HUES48 (cell line): Measurements from ENCODE around the gene KRT17.

Experiments used
- H3K27ac ChIP-seq: one replicate; pipeline ENCODE4 v1.7.0; 2013; ENCODE audit warnings: low read depth, low read length, inconsistent platforms
- H3K27me3 ChIP-seq: 2 replicates; pipeline ENCODE4 v1.6.1; 2013; ENCODE audit warnings: mild to moderate bottlenecking, low read length; ENCODE audit not compliant: control insufficient read depth, insufficient read depth
- H3K36me3 ChIP-seq: 2 replicates; pipeline ENCODE4 v1.6.1; 2013; ENCODE audit warnings: low read length; ENCODE audit not compliant: control insufficient read depth, insufficient read depth
- H3K4me1 ChIP-seq: 2 replicates; pipeline ENCODE4 v1.6.1; 2013; ENCODE audit warnings: mild to moderate bottlenecking, low read length; ENCODE audit not compliant: control insufficient read depth, insufficient read depth
- H3K4me3 ChIP-seq: 2 replicates; pipeline ENCODE4 v1.5.1; 2013; ENCODE audit warnings: mild to moderate bottlenecking, low read depth, low read length
- H3K9ac ChIP-seq: 2 replicates; pipeline ENCODE4 v1.6.1; 2013; ENCODE audit warnings: mild to moderate bottlenecking, low read depth, low read length, moderate library complexity
- H3K9me3 ChIP-seq: 2 replicates; pipeline ENCODE4 v1.6.1; 2013; ENCODE audit warnings: low read length; ENCODE audit not compliant: control insufficient read depth, insufficient read depth

Gene KRT17

DNA sequence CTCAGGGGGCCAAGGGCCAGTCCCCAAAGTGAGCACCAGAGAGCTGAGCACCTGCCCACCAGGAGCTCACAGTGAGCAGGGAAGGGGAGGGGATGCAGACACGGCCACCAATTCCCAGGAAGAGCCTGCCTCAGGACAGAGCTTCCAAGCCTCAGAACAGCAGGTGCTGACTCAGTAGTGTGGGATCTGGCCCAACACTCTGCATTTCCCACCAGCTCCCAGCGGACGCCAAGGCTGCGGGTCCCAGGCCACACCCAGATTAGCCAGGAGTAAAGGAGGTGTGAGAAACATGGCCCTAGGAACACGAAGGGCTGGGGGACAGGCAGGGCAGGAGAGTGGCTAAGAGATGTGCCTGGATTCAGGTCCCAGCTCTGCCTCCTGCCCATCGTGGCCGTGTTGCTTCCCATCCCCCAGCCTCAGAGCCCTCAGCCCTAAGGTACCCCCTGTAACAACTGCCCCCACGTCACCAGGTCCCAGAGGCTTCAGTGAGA is 35.9 kb upstream of the KRT17 start:
- Histone ChIP-seq H3K4me1 (peaks cover 9% of the 10 kb centered on the region; the same call in 1 of the 2 replicates), H3K9me3 (no peaks in the 10 kb centered on the region), H3K9ac (no peak overlapping the region), H3K4me3 (no peak overlapping the region), H3K27ac (no peak overlapping the region), H3K27me3 (peaks cover 10% of the 10 kb centered on the region), H3K36me3 (no peaks in the 10 kb centered on the region)

DNA sequence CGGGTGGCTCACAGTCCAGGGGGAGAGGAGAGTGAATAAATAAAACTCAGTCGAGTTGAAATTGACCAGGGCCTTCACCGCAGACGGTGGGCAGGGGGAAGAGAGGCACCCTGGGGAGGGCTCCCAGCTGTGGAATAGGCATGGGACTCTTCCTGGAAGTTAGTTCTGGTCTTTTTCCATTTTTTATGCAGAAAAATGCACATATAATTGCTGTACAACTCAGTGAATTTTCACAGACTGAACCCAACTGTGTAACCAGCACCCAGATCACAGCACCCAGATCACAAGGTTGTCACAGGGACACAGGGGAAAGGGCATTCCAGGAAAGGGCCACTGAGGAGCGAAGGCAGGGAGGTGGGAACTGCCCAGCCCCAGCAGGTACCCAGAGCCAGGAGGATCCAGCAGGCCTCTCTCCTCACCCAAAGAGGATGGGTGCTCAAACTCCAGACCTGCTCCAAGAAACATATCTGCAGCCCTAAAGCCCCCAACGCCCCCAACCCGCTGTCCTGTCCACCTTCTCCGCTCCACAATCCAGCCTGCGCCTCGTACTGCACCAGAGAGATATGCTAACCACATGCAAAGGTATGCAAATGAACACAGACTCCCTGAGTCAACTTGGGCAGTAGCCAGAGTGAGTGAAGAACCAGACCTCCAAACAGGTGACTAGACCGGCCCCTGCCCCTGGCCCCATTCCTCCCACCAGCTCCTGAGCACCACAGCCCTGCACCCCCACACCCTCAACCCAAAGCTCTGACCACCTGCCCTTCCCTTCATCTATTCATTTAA is 35.2 kb upstream of the KRT17 start:
- Histone ChIP-seq H3K4me3 (no peak overlapping the region), H3K27me3 (peaks cover 10% of the 10 kb centered on the region), H3K27ac (no peak overlapping the region), H3K9ac (no peak overlapping the region), H3K9me3 (no peaks in the 10 kb centered on the region), H3K4me1 (peaks cover 11% of the 10 kb centered on the region; the same call in 1 of the 2 replicates), H3K36me3 (no peaks in the 10 kb centered on the region)

GRCh38 chr17:41658846-41659245 is 34.5 kb upstream of the KRT17 start:
- no peak overlapping the region for H3K4me3 ChIP-seq
- peaks cover 11% of the 10 kb centered on the region; the same call in 1 of the 2 replicates for H3K4me1 ChIP-seq
- H3K9ac ChIP-seq: no peak overlapping the region
- no peak overlapping the region for H3K27ac ChIP-seq
- H3K9me3 ChIP-seq: no peaks in the 10 kb centered on the region
- peaks cover 5% of the 10 kb centered on the region; the same call in 1 of the 2 replicates for H3K27me3 ChIP-seq
- H3K36me3 ChIP-seq: no peaks in the 10 kb centered on the region

DNA sequence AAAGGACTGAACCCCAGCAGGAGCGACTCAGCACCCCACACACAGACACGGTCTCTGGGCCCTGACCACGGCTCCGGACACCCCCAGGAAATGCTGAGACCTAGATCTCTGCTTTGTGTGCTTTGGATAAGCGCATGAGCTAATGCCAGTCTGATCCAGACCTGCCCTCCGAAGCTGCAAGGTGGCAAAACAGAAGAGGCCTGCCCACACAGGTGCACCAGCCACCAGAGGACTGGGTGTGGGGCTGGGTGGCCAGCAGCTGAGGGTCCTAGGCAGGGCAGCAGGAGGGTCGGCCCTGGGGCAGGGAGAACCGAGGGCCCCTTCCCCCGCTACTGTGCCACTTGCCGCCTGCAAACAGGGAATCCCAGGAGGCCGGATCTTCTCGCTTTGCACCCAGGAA is 33.6 kb upstream of the KRT17 start:
- Histone ChIP-seq H3K27ac (no peak overlapping the region), H3K36me3 (no peaks in the 10 kb centered on the region), H3K27me3 (no peaks in the 10 kb centered on the region), H3K9me3 (no peaks in the 10 kb centered on the region), H3K4me3 (no peak overlapping the region), H3K9ac (no peak overlapping the region), H3K4me1 (peaks cover 11% of the 10 kb centered on the region; the same call in 1 of the 2 replicates)

DNA sequence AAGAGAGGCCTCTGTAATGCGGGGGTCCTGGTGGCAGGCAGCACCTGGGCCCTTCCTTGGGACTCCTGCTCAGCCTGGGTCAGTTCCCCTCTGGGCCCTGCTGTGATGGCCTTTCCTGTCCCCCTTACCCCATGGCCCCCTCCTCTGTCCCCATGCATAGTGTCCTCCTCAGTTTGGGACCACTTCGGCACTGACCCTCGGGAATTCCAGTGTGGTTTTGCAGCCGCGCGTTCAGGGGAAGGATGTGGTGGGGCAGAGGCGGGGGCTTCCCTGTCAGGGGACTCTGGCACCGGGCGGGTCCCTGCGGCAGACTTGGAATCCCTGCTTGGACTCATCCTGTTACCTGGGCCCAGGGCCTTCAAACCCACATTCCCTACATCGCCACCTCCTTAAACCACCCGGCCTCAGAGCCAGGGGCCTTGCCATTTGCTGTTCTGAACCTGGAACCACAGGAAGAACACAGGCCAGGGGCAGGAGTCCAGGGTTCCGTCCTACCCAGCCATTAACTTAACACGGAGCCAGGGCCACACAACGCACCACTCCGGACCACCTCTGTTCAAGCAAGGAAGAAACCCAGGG is 32.9 kb upstream of the KRT17 start:
- no peak overlapping the region for H3K9ac ChIP-seq
- H3K27ac ChIP-seq: no peak overlapping the region
- H3K4me1 ChIP-seq: peaks cover 11% of the 10 kb centered on the region; the same call in 1 of the 2 replicates

DNA sequence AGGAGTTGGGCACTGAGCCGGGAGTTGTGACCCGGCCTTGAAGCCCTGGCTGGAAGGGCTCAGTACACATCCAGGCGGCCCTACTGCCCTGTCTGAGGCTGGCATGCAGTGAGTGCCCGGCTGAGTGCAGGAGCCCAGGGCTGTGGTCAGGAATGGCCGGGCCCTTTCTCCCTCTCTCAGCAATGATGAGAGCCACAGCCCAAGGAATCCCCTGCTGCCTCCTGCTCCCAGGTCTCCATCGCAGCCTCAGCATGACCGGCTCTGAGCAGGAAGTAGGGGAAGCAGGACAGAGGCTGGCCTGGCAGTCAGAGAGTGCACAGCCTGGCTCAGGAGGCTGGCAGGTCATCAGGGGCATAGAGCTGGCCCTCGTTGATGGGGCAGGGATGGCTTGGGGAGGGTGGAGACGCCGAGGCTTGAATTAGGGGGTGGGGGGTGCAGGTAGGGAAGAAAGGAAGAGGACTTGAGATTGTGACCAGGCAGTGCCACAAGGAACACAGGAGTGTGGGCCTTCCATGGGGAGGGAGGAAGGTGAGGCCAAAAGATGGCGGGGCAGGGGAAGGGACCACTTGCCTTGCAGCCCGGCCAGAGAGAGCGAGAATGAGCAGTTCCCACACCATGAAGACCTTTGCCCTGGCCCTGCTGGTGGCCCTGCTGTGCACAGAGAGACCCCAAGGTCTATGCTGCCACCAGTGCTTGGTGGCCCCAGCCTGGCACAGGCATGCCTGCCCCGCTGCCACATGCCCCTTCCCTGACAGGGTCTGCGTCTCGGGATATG is 32.1 kb upstream of the KRT17 start:
- no peaks in the 10 kb centered on the region for H3K36me3 ChIP-seq
- H3K4me3 ChIP-seq: no peak overlapping the region
- no peaks in the 10 kb centered on the region for H3K9me3 ChIP-seq
- peaks cover 11% of the 10 kb centered on the region; the same call in 1 of the 2 replicates for H3K4me1 ChIP-seq
- no peaks in the 10 kb centered on the region for H3K27me3 ChIP-seq
- no peak overlapping the region for H3K27ac ChIP-seq
- no peak overlapping the region for H3K9ac ChIP-seq

More for the DNA sequence above, 32.9 kb upstream of the KRT17 start:
- Histone ChIP-seq H3K9me3 (no peaks in the 10 kb centered on the region), H3K4me3 (no peak overlapping the region), H3K27me3 (no peaks in the 10 kb centered on the region), H3K36me3 (no peaks in the 10 kb centered on the region)

DNA sequence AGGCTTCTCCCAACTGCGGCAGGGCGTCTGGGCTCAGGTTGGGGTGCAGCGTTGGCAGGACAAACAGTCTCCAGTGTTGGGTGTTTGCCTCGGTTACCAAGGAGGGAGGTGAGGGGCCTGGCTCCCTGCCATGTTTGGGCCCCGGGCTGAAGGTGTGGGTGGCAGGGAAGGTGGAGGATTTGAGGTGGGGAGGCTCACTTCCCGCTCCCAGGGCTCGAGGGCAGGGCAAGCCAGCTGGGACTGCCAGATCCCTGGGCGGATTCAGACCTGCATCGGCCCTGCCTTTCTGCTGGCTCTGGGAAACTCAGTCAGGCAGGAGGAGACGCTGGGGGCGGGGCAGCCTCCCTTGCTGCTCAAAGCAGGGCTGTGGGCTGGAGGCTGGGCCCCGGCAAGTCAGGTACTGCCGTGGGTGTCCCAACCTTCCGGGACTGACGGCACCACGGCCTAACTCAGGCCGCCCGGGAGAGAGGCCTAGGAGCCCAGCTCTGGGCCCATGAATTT is 31.3 kb upstream of the KRT17 start:
- H3K36me3 ChIP-seq: no peaks in the 10 kb centered on the region
- H3K27me3 ChIP-seq: no peaks in the 10 kb centered on the region
- no peak overlapping the region for H3K27ac ChIP-seq
- peaks cover 11% of the 10 kb centered on the region; the same call in 1 of the 2 replicates for H3K4me1 ChIP-seq
- no peak overlapping the region for H3K4me3 ChIP-seq
- no peaks in the 10 kb centered on the region for H3K9me3 ChIP-seq
- no peak overlapping the region for H3K9ac ChIP-seq

GRCh38 chr17:41654678-41655607 is 30.6 kb upstream of the KRT17 start:
- Histone ChIP-seq H3K4me3 (no peak overlapping the region), H3K4me1 (peaks cover 11% of the 10 kb centered on the region; the same call in 1 of the 2 replicates), H3K36me3 (no peaks in the 10 kb centered on the region), H3K27ac (no peak overlapping the region), H3K9me3 (no peaks in the 10 kb centered on the region), H3K27me3 (no peaks in the 10 kb centered on the region), H3K9ac (no peak overlapping the region)

DNA sequence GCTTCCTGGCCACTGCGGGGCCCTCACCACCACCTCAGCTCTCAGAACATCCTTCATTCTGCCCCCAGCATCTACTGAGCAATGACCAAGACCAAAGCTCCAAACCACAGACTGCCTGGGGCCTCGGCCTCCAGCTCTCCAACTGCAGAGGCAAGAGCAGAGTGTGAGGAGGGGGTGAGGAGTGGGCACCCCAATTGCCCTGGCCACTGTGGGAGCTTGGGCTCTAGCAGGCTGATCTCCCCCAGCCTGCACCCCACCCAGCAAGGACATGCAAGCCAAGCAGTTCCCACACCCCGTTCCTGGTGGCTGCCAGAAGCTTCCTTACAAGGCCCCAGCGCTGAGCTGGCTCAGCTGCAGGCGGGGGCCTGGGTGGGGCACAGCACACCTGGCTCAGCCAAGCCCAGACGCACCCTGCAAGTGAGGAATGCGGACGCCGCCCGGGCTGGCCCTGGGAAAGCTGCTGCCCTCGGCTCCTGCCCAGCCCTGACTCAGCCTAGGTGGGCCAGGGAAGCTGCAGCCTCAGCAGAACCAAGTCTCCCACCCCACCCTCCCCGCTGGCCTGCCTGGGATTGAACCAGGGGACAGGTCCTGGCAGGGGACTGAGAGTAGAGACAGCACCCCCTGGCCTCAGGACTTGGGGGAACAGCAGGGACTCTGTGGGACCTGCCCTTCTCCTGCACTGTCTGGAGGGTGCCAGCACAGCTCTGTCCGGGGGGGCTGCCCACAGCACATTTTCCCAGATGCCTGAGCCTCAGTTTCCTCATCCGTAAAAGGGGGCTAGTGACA is 29.7 kb upstream of the KRT17 start:
- H3K36me3 ChIP-seq: no peaks in the 10 kb centered on the region
- H3K4me1 ChIP-seq: peaks cover 11% of the 10 kb centered on the region; the same call in 1 of the 2 replicates
- no peak overlapping the region for H3K4me3 ChIP-seq
- no peak overlapping the region for H3K27ac ChIP-seq
- H3K27me3 ChIP-seq: no peaks in the 10 kb centered on the region
- no peaks in the 10 kb centered on the region for H3K9me3 ChIP-seq
- H3K9ac ChIP-seq: no peak overlapping the region
